HG03039 (cell line): Measurements from ENCODE around the gene DCBLD1.
A peak's percentile ranks its signal among the peaks of the same experiment; 100 is the strongest.
"Not testable (repeated sequence)": the region's sequence is repeated elsewhere in the genome, so short reads cannot be mapped to it uniquely, and the experiment has no call there.

Experiments
- ATAC-seq: cut with Tn5 transposase; IDR thresholded peaks from one replicate; pipeline ENCODE4 v1.9.1; 2021; ENCODE audit warnings: mild to moderate bottlenecking, moderate library complexity; ENCODE audit not compliant: unreplicated experiment

DCBLD1 gene

GRCh38 chr6:117482240-117483003, at the start of gene DCBLD1:
Gene DCBLD1 (plus strand): TSS chr6:117482674. CDS start chr6:117482782, 108 bp downstream.
- peak; percentile 84 for ATAC-seq

- ATAC-seq: no peak
These were observed 41.6 kb upstream of the DCBLD1 start for GRCh38 chr6:117440706-117441525.

DNA sequence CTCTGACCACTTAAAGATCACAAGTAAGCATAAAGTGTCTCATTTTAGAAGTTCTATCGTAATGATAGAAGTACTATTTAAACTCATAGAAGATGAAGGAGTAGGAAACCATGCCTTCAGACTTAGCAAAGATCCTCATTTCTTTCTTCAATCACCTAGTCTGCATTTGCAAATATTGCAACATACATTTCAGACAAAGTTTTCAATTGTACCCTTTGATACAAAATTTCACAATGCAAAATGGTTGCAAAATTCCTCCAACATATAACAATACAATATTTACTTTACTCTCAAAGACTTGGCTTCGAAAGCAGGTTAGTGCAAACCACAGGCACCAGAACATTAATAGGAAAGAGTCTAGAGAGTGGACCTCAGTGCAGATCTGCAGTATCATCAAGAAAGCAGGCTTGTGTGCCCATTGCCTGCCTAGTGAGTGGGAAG, 40.6 kb upstream of the DCBLD1 start:
- ATAC-seq: no peak

DNA sequence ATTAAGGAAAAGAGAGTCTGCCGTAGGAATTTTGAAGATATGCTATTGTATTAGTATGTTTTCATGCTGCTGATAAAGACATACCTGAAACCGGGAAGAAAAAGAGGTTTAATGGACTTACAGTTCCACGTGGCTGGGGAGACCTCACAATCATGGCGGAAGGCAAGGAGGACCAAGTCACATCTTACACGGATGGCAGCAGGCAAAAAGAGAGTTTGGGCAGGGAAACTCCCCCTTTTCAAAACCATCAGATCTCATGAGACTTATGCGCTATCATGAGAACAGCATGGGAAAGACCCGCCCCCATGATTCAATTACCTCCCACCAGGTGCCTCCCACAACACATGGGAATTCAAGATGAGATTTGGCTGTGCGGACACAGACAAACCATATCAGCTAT, 40.2 kb upstream of the DCBLD1 start:
- not testable (repeated sequence) for ATAC-seq

- ATAC-seq: no peak
These were observed 37.9 kb upstream of the DCBLD1 start for GRCh38 chr6:117444600-117444999.

- ATAC-seq: no peak
These were observed 35.6 kb upstream of the DCBLD1 start for GRCh38 chr6:117446861-117447260.

DNA sequence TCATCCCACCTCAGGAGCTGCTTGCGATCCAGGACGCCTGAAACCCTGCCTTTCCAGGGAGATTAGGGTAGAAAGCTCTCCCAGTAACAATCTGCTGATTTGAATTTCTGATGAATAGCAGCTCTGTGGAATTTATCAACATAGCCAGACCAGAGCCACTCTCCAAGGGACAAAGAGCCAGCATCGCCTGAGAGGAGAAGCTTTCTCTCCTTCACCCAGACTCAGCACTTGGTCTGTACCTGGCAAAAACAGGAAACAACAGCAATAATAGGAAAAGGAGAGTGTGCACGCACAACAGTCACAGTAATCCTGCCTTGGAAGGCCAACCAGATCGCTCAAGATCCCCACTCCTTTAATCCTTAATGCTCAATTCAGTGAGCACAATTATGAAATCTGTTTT, 34.5 kb upstream of the DCBLD1 start:
- no peak for ATAC-seq

GRCh38 chr6:117448732-117449485, 33.6 kb upstream of the DCBLD1 start:
- no peak for ATAC-seq

- no peak for ATAC-seq
These were observed 32.7 kb upstream of the DCBLD1 start for GRCh38 chr6:117449549-117450439.

GRCh38 chr6:117451671-117452070, 30.8 kb upstream of the DCBLD1 start:
- no peak for ATAC-seq

DNA sequence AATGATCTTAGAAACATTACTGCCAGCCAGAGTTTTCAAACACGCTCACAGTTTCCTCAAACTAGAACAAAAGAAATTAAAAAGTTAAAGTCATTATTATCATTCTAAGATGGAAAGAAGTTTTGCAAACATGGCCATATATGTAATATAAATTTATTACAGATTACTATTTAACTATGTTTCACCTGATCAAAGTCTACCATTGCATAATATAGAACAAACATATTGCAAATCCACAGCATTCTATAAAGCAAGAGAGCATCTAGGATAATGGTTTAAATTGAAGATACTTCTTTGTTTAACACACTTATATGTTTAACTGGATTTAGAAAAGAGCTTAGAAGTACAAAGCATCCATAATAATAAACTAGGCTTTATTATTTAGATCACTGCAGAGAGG, 26.2 kb upstream of the DCBLD1 start:
- no peak for ATAC-seq

DNA sequence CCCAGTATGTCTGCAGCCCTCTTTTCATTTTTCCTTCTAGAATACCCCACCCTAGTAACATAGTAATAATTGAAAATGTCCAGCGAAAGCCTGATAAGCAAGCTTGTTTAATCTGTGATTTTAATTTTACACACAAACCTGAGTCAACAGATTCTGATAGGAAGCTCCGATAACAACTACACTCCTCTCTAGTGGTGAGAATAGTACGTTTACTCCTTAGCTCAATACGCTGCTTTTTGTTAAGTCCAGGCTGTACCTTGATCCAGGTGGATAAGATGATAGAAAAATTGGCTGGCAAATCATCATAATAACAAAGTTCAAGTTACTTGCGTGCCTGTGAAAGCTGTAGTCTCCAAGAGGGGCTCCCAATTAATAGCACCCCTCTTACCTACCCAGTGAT, 25.5 kb upstream of the DCBLD1 start:
- ATAC-seq: no peak

DNA sequence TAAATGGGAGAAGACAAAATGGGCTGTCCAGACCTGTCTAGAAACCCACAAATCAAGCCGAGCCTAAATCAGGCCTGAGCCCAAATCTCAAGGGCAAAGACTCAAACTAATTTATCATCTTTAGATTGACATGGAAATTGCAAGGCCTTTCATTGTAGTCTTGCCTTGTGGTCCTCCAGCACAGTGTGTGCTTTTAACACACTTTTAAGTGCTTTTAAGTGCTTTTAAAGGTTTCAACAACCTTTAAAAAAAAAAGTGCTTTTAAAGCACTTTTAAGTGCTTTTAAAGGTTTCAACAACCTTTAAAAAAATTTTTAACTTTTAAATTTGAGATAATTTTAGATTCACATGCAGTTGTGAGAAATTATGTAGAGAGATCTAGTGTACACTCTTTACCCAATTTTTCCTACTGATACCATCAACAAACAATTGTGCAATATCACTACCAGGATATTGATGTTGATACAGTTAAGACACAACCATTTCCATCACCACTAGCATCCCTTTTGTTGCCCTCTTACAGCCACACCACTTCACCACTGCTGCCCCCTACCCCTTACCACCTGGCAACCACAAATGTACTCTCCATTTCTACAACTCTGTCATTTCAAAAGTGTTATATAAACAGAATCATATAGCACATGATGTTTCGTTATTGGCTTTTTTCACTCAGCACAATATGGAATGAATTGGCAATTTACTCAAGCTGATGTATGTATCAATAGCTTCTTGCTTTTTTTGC, 23.1 kb upstream of the DCBLD1 start:
- no peak for ATAC-seq

- peak; percentile 62 for ATAC-seq
These were observed 18.5 kb upstream of the DCBLD1 start for GRCh38 chr6:117463762-117464665.

DNA sequence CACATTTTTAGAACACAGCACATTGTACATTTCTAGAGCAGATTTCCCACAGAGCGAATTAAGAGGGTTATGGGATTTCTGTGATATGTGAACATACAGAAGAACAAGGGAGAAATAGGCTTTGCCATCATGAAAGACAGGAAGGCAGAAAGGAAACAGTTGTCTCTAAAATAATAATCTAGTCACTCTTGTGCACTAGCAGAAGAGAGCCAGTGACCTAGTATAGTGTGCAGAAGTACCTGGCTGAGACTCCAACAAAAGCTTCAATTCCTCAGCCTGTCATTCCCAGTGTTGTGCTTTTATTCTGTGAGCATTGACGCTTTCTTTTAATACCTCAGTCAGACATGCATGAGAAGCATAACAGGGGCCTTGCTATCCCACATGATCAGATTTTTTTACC, 17.8 kb upstream of the DCBLD1 start:
- ATAC-seq: no peak

GRCh38 chr6:117465691-117466090, 16.8 kb upstream of the DCBLD1 start:
- no peak for ATAC-seq

GRCh38 chr6:117467876-117468275, 14.6 kb upstream of the DCBLD1 start:
- ATAC-seq: no peak

GRCh38 chr6:117468527-117468926, 13.9 kb upstream of the DCBLD1 start:
- ATAC-seq: not testable (repeated sequence)

- no peak for ATAC-seq
These were observed 13.1 kb upstream of the DCBLD1 start for GRCh38 chr6:117469356-117469755.
